Stimulated activated CD4-positive, alpha-beta T cell treated with anti-CD3 and anti-CD28 coated beads, Interleukin-4, amount 100 ng/mL, for 4 hours (primary cell): ENCODE data around the gene OSBP2.
A peak's percentile ranks its signal among the peaks of the same experiment; 100 is the strongest.
"Not testable (repeated sequence)": the region's sequence is repeated elsewhere in the genome, so short reads cannot be mapped to it uniquely, and the experiment has no call there.

Source experiments
- DNase-seq, 2 experiments: peaks; one replicate each; pipeline ENCODE4 v3.0.0-alpha.2; 2020

OSBP2 gene

GRCh38 chr22:30694640-30695350, at the start of gene OSBP2:
OSBP2 (plus strand) TSS chr22:30694874; CDS start chr22:30694910, 36 bp downstream.
- DNase-seq: peak; percentile 16 to 35

GRCh38 chr22:30646518-30647160, 48.0 kb upstream of the OSBP2 start:
- DNase-seq: no peak

GRCh38 chr22:30647536-30647935, 47.1 kb upstream of the OSBP2 start:
- no peak for DNase-seq

GRCh38 chr22:30648825-30649224, 45.8 kb upstream of the OSBP2 start:
- no peak for DNase-seq

- peak; percentile 84 to 92 for DNase-seq
Measured at GRCh38 chr22:30649430-30650007, 45.2 kb upstream of the OSBP2 start.

GRCh38 chr22:30650508-30651116, 44.1 kb upstream of the OSBP2 start:
- DNase-seq: no peak

- DNase-seq: no peak
Measured at GRCh38 chr22:30652852-30653251, 41.8 kb upstream of the OSBP2 start.

- no peak for DNase-seq
Measured at GRCh38 chr22:30654361-30654760, 40.3 kb upstream of the OSBP2 start.

GRCh38 chr22:30655532-30655931, 39.1 kb upstream of the OSBP2 start:
- no peak for DNase-seq

GRCh38 chr22:30662040-30662439, 32.6 kb upstream of the OSBP2 start:
- no peak for DNase-seq

GRCh38 chr22:30664798-30665197, 29.9 kb upstream of the OSBP2 start:
- no peak for DNase-seq

- DNase-seq: no peak
Measured at GRCh38 chr22:30665266-30665665, 29.4 kb upstream of the OSBP2 start.

GRCh38 chr22:30665786-30666185, 28.9 kb upstream of the OSBP2 start:
- DNase-seq: no peak

- DNase-seq: peak; percentile 5 to 32
Measured at GRCh38 chr22:30667107-30667493, 27.6 kb upstream of the OSBP2 start.

GRCh38 chr22:30667494-30668385, 26.9 kb upstream of the OSBP2 start, which contains the start of gene DUSP18:
DUSP18 (minus strand) TSS chr22:30667875; CDS start chr22:30664003, 3,872 bp downstream.
- peak; percentile 89 to 94 for DNase-seq

GRCh38 chr22:30668386-30668710, 26.3 kb upstream of the OSBP2 start:
- no peak for DNase-seq

- no peak for DNase-seq
Measured at GRCh38 chr22:30671071-30671470, 23.6 kb upstream of the OSBP2 start.

GRCh38 chr22:30673136-30673535, 21.5 kb upstream of the OSBP2 start:
- DNase-seq: no peak

GRCh38 chr22:30674482-30674881, 20.2 kb upstream of the OSBP2 start:
- DNase-seq: no peak

GRCh38 chr22:30675436-30675835, 19.2 kb upstream of the OSBP2 start:
- no peak for DNase-seq

GRCh38 chr22:30676565-30676964, 18.1 kb upstream of the OSBP2 start:
- DNase-seq: not testable (repeated sequence)

GRCh38 chr22:30679895-30680690, 14.6 kb upstream of the OSBP2 start:
- not testable (repeated sequence) for DNase-seq
